GM18526 (cell line): Measurements from ENCODE around the gene PRKN.

ENCODE experiments used
- POLR2A ChIP-seq: IDR thresholded peaks from 3 replicates; pipeline ENCODE4 v1.6.1; 2011; ENCODE audit not compliant: insufficient read length; ENCODE audit errors: extremely low read depth

The PRKN gene

DNA sequence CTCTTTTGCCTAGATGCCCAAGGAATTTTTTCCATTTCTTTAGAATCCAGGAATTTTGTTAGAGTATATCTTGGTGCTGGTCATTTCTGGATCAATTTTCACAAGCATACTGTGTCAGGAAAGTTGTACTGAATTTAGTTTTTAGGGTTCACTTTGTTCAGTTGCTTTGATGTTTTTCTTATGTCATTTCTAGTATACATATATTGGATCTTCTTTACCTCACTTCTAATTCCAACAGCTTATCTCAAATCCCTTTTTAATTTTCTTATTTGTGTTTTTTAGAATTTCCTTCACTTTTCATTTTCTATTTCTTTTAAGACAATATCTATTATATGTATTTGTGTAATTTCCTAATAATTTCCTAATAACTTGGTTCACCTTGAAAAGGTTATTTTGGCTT is 1172.7 kb downstream of the PRKN start:
- no peak for TF ChIP-seq POLR2A

DNA sequence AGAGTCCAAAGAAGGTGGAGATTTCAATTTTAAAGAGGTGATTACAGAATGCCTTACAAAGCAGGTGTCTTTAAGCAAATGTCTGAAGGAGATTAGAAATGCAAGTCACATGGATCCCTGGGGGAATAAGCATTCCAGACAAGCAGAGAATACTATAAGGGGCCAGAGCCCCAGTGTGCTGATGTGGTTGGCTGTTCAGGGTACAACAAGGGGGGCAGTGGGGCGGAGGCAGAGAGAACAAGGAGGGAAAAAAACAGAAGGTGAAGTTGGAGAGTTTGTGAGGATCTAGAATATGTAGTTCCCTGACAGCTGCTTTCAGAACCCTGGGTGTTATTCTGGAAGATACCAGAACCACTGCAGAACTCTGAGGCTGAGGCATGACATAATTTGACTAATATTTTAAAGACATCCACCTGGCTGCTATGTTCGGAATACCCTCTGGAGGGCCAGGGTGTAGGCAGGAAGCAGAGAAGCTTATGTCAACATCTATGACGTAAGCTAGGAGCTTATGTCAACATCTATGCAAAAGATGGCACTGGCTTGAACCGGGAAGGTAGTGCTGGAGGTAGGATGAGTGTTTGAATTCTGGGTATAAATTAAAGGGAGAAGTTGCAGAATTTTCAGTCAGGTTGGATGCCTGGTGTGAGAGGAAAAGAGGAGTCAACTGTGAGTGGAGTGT is 1177.5 kb downstream of the PRKN start:
- no peak for TF ChIP-seq POLR2A

DNA sequence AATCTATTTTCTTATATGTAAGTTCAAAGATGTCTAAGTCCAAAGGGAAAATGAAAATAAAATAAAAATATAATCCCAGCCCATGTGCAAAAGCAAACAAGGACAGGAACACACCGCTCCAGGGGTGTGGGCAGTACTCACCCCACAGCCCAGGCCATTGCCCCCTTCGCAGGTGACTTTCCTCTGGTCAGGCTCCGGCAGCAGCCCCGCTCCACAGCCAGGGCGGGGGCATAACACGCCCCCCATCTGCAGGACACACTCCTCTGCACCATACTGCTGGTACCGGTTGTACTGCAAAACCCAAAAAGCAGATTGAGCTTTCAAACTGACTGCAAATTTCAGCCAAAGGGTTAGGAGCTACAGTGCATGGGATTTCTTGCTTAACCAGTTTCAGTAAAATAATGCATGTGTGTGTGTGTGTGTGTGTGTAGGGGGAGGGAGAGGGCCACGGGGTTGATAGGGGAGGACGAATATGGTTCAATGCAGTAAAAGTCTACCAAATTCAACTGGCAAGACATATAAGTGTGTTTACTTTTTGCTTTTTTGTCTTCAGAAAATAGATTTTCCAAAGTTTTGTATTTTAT is 1178.8 kb downstream of the PRKN start:
- no peak for TF ChIP-seq POLR2A

- TF ChIP-seq POLR2A = no peak
Measured at GRCh38 chr6:161547617-161548016, 1179.9 kb downstream of the PRKN start.

GRCh38 chr6:161546632-161547031 is 1180.9 kb downstream of the PRKN start:
- TF ChIP-seq POLR2A = no peak

DNA sequence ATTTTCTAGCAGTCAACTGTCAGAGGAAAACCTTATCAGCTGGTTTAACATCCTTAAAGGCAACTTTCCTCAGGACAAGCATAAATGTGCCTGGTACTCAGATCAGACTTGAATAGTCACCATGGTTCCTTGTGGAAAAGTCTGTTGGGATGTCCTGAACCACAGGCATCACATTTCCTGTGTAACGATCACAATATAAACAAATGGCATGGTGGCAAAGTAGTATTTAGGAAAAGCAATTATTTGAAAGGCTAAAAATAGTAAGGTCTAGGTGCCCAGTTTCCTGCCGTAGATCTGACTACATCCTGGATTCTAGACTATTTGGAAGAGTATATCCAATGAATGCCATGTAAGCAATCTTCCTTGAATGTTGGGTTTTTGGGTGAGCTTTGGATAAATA is 1181.8 kb downstream of the PRKN start:
- no peak for TF ChIP-seq POLR2A

DNA sequence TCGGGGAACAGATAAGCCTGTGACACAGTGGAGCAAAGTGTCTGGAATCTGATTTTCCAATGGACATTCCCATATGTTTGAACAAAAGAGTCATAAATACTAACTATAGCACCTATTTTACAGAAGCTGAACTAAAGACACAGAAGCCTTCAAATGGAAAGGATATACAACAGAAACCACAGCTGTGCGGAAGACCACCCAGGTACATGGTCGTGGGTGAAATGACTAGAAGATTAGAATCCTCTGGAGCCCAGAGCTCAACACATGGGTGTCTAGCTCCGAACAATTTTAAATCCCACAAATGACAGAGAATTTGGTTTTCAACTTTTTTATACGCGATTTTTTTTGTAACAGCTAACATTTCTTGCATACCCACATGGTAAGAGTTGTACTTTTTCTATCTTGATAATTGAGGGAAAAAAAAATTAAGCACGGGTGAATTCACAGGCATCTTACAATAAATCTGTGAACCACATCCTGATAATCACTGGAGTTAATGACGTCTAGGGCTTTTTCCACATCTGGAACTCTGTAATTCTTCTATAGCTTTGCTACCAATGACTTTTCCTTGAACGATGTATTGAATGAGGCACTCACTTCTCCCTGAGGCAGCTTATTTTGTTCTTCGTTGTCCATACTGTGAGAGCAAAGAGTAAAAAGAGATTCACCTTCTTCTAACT is 1182.6 kb downstream of the PRKN start:
- TF ChIP-seq POLR2A = no peak

GRCh38 chr6:161543684-161544309 is 1183.8 kb downstream of the PRKN start:
- no peak for TF ChIP-seq POLR2A

GRCh38 chr6:161542346-161542980 is 1185.1 kb downstream of the PRKN start:
- TF ChIP-seq POLR2A = no peak

DNA sequence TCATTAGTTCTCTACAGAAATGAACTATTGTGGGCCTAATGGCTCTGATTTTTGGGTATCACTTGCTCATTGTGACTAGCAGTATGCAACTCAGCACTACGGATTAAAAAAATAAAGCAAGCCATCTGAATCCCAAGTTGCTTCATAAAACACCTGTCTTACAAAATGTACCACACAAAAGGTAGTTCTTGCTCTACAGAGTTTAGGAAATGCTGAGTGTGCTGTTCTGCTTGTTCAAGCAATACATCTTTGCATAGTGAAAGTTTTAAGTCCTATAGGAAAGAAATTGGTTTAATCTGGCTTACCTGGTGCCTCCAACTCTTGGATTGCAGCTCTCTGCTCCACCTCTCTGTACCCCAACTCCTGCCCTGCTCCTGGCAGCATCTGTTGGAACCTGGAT is 1187.0 kb downstream of the PRKN start:
- TF ChIP-seq POLR2A = no peak

- TF ChIP-seq POLR2A = no peak
Measured at GRCh38 chr6:161536224-161536630, 1191.3 kb downstream of the PRKN start.

- TF ChIP-seq POLR2A = no peak
Measured at GRCh38 chr6:161534264-161534873, 1193.2 kb downstream of the PRKN start.

DNA sequence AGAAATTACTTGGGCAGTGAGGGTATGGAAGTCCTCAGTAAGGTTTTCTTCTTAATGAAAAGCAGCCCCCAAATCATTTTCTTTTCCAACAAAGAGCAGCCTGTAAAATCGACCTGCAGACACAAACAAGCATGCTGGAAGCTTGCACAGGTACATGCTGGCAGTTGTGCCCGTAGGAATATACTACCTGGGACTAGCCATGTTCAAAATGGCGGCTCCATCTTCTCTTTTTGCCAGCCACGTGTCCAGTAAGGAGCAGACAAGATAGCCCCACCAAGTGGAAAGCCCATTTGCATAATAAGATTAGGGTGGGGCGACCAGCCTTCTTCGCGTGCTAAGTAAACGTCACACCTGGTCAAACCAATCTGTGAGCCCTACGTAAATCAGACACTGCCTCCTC is 1194.3 kb downstream of the PRKN start:
- TF ChIP-seq POLR2A = no peak

- no peak for TF ChIP-seq POLR2A
Measured at GRCh38 chr6:161532536-161532935, 1195.0 kb downstream of the PRKN start.

DNA sequence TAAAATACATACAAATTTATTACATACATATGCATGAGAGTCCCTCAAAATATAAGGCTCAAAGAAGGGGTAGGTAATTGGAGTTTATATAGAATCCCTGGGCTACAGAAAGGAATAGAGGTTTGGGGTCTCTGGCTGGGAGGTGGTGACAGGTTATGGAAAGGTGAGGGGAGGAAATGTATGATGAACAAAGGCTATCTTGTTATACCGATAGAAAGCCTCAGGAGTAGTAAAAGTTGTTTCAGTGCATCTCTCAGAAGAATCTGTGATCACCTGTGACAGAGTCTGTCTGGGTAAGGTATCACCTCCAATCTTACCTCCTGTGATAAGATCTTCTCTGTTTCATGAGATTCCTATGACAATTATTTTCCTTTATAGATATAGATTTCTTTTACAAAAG is 1200.8 kb downstream of the PRKN start:
- TF ChIP-seq POLR2A = no peak
